HepG2 (cell line): ENCODE results near the gene ITPR1. TPM values are rescaled to one million over a fixed set of nuclear protein-coding genes. Genes with fewer than 3 reads are reported as not detected.

Experiments used
- ATAC-seq: fragments of 200-7000 bp; cut with Tn5 transposase; 3 replicates; pipeline ENCODE4 v1.9.1; 2020; ENCODE audit warnings: mild to moderate bottlenecking, moderate library complexity
- BruUV-seq: library from RNA; stranded (reverse); fragments of 400-500 nt; replicated peaks from 2 replicates; lab custom pipeline; 2021; lab: Mats Ljungman, UMichigan
- CTCF ChIA-PET: fragments of 300-600 bp; formaldehyde crosslinking; extraction: SDS; loops from one replicate; lab custom pipeline; 2021; ENCODE audit warnings: low total read pairs, inconsistent platforms, low intra/inter-chr PET ratio; lab: Yijun Ruan, JAX
- POLR2A ChIA-PET: fragments of 350-600 bp; sonication (Branson Sonifier 250); formaldehyde crosslinking; loops from one replicate; lab custom pipeline; 2020; ENCODE audit warnings: antibody characterized with exemption, inconsistent platforms; lab: Yijun Ruan, JAX
- DNase-seq: peaks from one replicate; pipeline ENCODE4 v3.0.0-alpha.2; 2015; ENCODE audit warnings: low spot score
- FAIRE-seq: peaks from 3 replicates; lab custom pipeline; 2011; peaks lifted over from hg19 to GRCh38; lab: Jason Lieb, UNC
- H2AFZ ChIP-seq: one replicate; pipeline ENCODE4 v1.6.1; 2011; ENCODE audit warnings: low read length, inconsistent platforms
- H3K27ac ChIP-seq: fragments of 300-600 bp; 3 replicates; pipeline ENCODE4 v1.8.0; 2011; ENCODE audit warnings: mixed run types, mild to moderate bottlenecking, mixed read lengths, low read length, inconsistent platforms; ENCODE audit not compliant: insufficient read depth; ENCODE audit errors: extremely low read length
- H3K27me3 ChIP-seq, 2 experiments: fragments of 200-600 bp in 1 of 2; 2 replicates in 1 of 2; 3 replicates in 1 of 2; pipeline versions ENCODE4 v1.6.0 to v1.8.0; 2011; ENCODE audit warnings: low read length in 2 of 2, mild to moderate bottlenecking in 2 of 2, moderate library complexity in 2 of 2, inconsistent platforms in 1 of 2; ENCODE audit not compliant: insufficient read depth in 2 of 2, control insufficient read depth in 1 of 2
- H3K36me3 ChIP-seq, 2 experiments: fragments of 200-600 bp in 1 of 2; replicated peaks in 1 of 2; 2 replicates in 1 of 2; 3 replicates in 1 of 2; pipeline versions ENCODE4 v1.5.1 to v1.8.0; 2011; ENCODE audit warnings: low read length in 2 of 2, inconsistent platforms in 1 of 2; ENCODE audit not compliant: insufficient read depth in 2 of 2, control insufficient read depth in 1 of 2
- H3K4me1 ChIP-seq: 2 replicates; pipeline ENCODE4 v1.5.1; 2012; ENCODE audit warnings: low read length, inconsistent platforms; ENCODE audit not compliant: insufficient read depth
- H3K4me2 ChIP-seq: 2 replicates; pipeline ENCODE4 v1.6.0; 2011; ENCODE audit warnings: low read depth, low read length, inconsistent platforms
- H3K4me3 ChIP-seq, 3 experiments: fragments of 200-600 bp in 1 of 3; sonication (generic), shearing (Covaris generic) in 1 of 3; replicated peaks in 1 of 3; 2 replicates each; pipeline ENCODE4 v1.5.1; 2011 to 2016; ENCODE audit warnings: low read length in 3 of 3, inconsistent platforms in 2 of 3, low read depth in 2 of 3, mild to moderate bottlenecking in 2 of 3, control low read depth in 1 of 3, mixed read lengths in 1 of 3; ENCODE audit not compliant: insufficient read depth in 1 of 3
- H3K79me2 ChIP-seq: one replicate; pipeline ENCODE4 v1.6.1; 2011; ENCODE audit warnings: low read length, inconsistent platforms; ENCODE audit not compliant: insufficient read depth
- H3K9ac ChIP-seq: 2 replicates; pipeline ENCODE4 v1.6.0; 2011; ENCODE audit warnings: mild to moderate bottlenecking, low read depth, low read length, inconsistent platforms; ENCODE audit not compliant: insufficient read depth
- H3K9me3 ChIP-seq: 2 replicates; pipeline ENCODE4 v1.5.1; 2012; ENCODE audit warnings: mild to moderate bottlenecking, low read length
- H4K20me1 ChIP-seq: 2 replicates; pipeline ENCODE4 v1.6.0; 2011; ENCODE audit warnings: inconsistent platforms, mild to moderate bottlenecking, low read length, moderate library complexity; ENCODE audit not compliant: insufficient read depth
- ATRX ChIP-seq: sonication (generic); formaldehyde crosslinking; IDR thresholded peaks from 2 replicates; pipeline ENCODE4 v1.4.0; 2020; ENCODE audit warnings: missing genetic modification reagents, borderline replicate concordance
- CEBPB ChIP-seq: IDR thresholded peaks from 2 replicates; pipeline ENCODE4 v1.6.1; 2011; ENCODE audit warnings: low read depth, low read length, improper control_type of control experiment, borderline replicate concordance
- DDIT3 ChIP-seq: sonication (generic); formaldehyde crosslinking; IDR thresholded peaks from 2 replicates; pipeline ENCODE4 v1.4.0; 2020; ENCODE audit warnings: mild to moderate bottlenecking, missing genetic modification reagents
- SMARCE1 ChIP-seq: fragments of 450-650 bp; IDR thresholded peaks from 2 replicates; pipeline ENCODE4 v1.6.1; 2017; ENCODE audit warnings: borderline replicate concordance
- ZNF280B ChIP-seq: sonication (generic); formaldehyde crosslinking; IDR thresholded peaks from 2 replicates; pipeline ENCODE4 v1.5.0; 2020; ENCODE audit warnings: missing genetic modification reagents, mild to moderate bottlenecking, borderline replicate concordance
- ZNF83 ChIP-seq: sonication (generic); formaldehyde crosslinking; IDR thresholded peaks from 2 replicates; pipeline ENCODE4 v1.4.0; 2020; ENCODE audit warnings: missing genetic modification reagents, mild to moderate bottlenecking, borderline replicate concordance
- ZSCAN22 ChIP-seq: sonication (generic); formaldehyde crosslinking; IDR thresholded peaks from 2 replicates; pipeline ENCODE4 v1.4.0; 2020; ENCODE audit warnings: mild to moderate bottlenecking, missing genetic modification reagents
- WGBS: methylation state at CpG from one replicate; pipeline ENCODE4 v1.1.6; 2017; ENCODE audit warnings: low lambda C conversion rate; 5-methylcytosine and 5-hydroxymethylcytosine counted together
- in situ Hi-C: cut with HindIII; loops from 2 replicates; pipeline ENCODE4 v1.10.0; 2017; ENCODE audit warnings: low pct_unique_long_range_greater_than_20kb; ENCODE audit not compliant: extremely low pct_ligation_motif_present
- intact Hi-C: fragments of 100-400 bp; cut with micrococcal nuclease; formaldehyde crosslinking; loops from one replicate; pipeline ENCODE4 v1.10.0; 2022; ENCODE audit not compliant: unreplicated experiment
- polyA plus RNA-seq, 8 experiments: library from polyadenylated mRNA; depleted of rRNA in 3 of 8; stranded (reverse) in 7 of 8; unstranded in 1 of 8; fragments of >200 nt; fragmentation: Illumina TruSeq in 4 of 8; extraction: Trizol in 4 of 8; gene quantifications; 2 replicates each; pipeline versions ENCODE4 v1.2.1 to v1.2.3, GENCODE V29; 2011 to 2016; ENCODE audit warnings: low read depth in 4 of 8, missing spikeins in 1 of 8, mixed read lengths in 1 of 8; ENCODE audit not compliant: insufficient read depth in 1 of 8
- total RNA-seq, 5 experiments: library from RNA; depleted of rRNA; stranded (reverse); fragments of >200 nt; fragmentation: Illumina TruSeq; extraction: Trizol; gene quantifications; 2 replicates each; pipeline ENCODE4 v1.2.3, GENCODE V29; 2016; ENCODE audit warnings: low read depth in 1 of 5
- TF ChIP-seq, protein P1 (sequence below): sonication (generic); formaldehyde crosslinking; IDR thresholded peaks from 2 replicates; pipeline ENCODE4 v1.9.0; 2021; ENCODE audit warnings: missing genetic modification reagents, borderline replicate concordance

Gene ITPR1
- total and polyA plus RNA-seq, 2 of the 13 experiments (the other 11 are each of a cell fraction or from before 2014, with no cell fraction given) = 10.0 to 11.4 TPM

DNA sequence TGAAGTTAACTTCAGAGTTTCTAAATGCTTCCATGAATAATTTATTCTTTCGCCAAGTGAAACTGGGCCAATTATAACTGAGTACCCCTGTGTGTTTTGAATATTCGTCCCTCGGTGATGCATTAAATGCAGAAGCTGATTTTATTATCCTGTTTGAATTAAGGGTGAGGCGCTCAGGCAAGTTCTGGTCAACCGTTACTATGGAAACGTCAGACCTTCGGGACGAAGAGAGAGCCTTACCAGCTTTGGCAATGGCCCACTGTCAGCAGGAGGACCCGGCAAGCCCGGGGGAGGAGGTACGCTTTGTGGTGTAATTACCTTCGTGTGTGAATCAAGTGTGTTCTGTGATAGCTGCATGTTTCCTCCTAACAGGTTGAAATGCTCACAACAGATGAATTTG is 239.8 kb downstream of the ITPR1 start:
- no peak for DNase-seq
- no peak overlapping the region for H3K27ac ChIP-seq
- no peaks in the 10 kb centered on the region for H3K79me2 ChIP-seq
- H3K9me3 ChIP-seq = no peaks in the 10 kb centered on the region
- CTCF ChIA-PET = no interaction called here
- H2AFZ ChIP-seq = no peak overlapping the region
- H3K36me3 ChIP-seq = peaks cover 2 to 12% of the 10 kb centered on the region in 2 experiments; a peak in 2 of 5 replicates
- no peak overlapping the region for H3K4me3 ChIP-seq
- TF ChIP-seq DDIT3 (CRISPR knock-in tag) = no peak
- no peak for TF ChIP-seq SMARCE1
- TF ChIP-seq, protein P1, sequence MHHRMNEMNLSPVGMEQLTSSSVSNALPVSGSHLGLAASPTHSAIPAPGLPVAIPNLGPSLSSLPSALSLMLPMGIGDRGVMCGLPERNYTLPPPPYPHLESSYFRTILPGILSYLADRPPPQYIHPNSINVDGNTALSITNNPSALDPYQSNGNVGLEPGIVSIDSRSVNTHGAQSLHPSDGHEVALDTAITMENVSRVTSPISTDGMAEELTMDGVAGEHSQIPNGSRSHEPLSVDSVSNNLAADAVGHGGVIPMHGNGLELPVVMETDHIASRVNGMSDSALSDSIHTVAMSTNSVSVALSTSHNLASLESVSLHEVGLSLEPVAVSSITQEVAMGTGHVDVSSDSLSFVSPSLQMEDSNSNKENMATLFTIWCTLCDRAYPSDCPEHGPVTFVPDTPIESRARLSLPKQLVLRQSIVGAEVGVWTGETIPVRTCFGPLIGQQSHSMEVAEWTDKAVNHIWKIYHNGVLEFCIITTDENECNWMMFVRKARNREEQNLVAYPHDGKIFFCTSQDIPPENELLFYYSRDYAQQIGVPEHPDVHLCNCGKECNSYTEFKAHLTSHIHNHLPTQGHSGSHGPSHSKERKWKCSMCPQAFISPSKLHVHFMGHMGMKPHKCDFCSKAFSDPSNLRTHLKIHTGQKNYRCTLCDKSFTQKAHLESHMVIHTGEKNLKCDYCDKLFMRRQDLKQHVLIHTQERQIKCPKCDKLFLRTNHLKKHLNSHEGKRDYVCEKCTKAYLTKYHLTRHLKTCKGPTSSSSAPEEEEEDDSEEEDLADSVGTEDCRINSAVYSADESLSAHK (CRISPR knock-in tag) = no peak
- TF ChIP-seq ZNF83 (CRISPR knock-in tag) = no peak
- no peak for TF ChIP-seq ATRX (CRISPR knock-in tag)
- no peak for TF ChIP-seq ZNF280B (CRISPR knock-in tag)
- TF ChIP-seq CEBPB = no peak
- no peak for TF ChIP-seq ZSCAN22 (CRISPR knock-in tag)
- H3K27me3 ChIP-seq = no peaks in the 10 kb centered on the region
- no TSS peak for BruUV-seq
- no peaks in the 10 kb centered on the region for H4K20me1 ChIP-seq
- intact Hi-C loops (no loop called here), in situ Hi-C loops (no loop called here)
- no peak for FAIRE-seq
- H3K4me2 ChIP-seq = no peak overlapping the region
- WGBS = 95% methylated on average over 12 of the region's 12 CpGs
- no peak for ATAC-seq
- H3K9ac ChIP-seq = no peak overlapping the region
- peaks cover 14% of the 10 kb centered on the region; the same call in 1 of the 2 replicates for H3K4me1 ChIP-seq
- POLR2A ChIA-PET = no interaction called here
